ES-I3 (cell line): ENCODE measurements around the gene ITGA8.

ENCODE experiments used
- H3K36me3 ChIP-seq: 2 replicates; pipeline ENCODE4 v1.6.1; 2013; ENCODE audit warnings: mild to moderate bottlenecking, low read length, control low read depth, moderate library complexity; ENCODE audit not compliant: insufficient read depth
- H3K4me1 ChIP-seq: 2 replicates; pipeline ENCODE4 v1.6.1; 2013; ENCODE audit warnings: mild to moderate bottlenecking, control low read depth, low read length; ENCODE audit not compliant: insufficient read depth
- H3K9ac ChIP-seq: 2 replicates; pipeline ENCODE4 v1.6.1; 2013; ENCODE audit warnings: low read depth, mild to moderate bottlenecking, low read length, moderate library complexity
- H3K9me3 ChIP-seq: 2 replicates; pipeline ENCODE4 v1.6.1; 2013; ENCODE audit warnings: mild to moderate bottlenecking, low read length, moderate library complexity; ENCODE audit not compliant: control insufficient read depth, insufficient read depth

ITGA8 gene

GRCh38 chr10:15719049-15719898 is 448 bp downstream of the ITGA8 start:
- Histone ChIP-seq H3K36me3 (no peaks in the 10 kb centered on the region), H3K9me3 (no peaks in the 10 kb centered on the region), H3K4me1 (no peaks in the 10 kb centered on the region), H3K9ac (peak overlapping the region; percentile 60; the same call in 1 of the 2 replicates)

DNA sequence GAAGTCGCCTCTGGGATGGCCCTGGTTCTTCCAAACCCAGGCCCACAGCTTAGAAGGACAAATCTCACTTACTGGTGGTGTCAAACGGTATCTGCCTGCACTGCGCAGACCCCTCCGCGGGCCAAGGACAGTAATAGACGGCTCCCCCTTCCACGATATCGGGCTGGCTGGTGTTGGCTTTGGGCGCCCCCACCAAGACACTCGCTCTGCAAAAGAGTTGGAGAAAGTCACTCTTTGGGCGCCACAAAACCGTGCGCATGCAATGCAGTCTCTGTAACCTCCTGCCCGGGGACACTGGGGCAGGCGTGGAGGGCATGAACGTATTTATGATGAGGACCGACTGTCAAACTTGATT is 1.1 kb downstream of the ITGA8 start:
- Histone ChIP-seq H3K4me1 (no peaks in the 10 kb centered on the region), H3K9ac (peak overlapping the region; percentile 60; the same call in 1 of the 2 replicates), H3K9me3 (no peaks in the 10 kb centered on the region), H3K36me3 (no peaks in the 10 kb centered on the region)

DNA sequence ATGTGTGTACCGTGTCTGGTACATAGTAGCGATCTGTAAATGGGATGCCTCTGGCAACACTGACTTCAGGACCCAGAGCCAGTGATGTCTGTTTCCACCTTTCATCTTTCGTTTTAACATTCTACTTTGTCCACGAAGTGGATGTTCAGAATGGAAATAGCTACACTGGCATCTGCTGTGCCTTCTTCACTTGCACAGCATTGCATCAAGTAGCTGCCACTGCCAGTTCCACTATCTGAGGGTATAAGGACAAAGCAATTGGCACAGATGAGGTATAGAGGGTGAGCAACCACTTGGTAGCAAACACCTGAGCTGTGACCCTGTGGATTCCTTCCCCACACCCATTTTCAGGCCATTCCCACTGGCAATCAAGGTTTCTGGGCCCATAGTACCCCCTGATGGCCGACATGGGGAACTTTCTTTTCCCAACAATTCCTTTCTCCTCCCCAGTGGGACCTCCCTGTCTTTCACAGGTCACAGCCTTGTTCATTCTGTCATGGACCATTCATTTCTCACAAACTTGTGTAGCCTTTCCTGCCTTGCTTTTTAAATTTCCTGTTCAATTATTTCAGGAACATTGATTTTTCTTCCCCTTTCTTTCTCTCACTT is 4.0 kb downstream of the ITGA8 start:
- Histone ChIP-seq H3K9ac (no peak overlapping the region), H3K36me3 (no peaks in the 10 kb centered on the region), H3K4me1 (no peaks in the 10 kb centered on the region), H3K9me3 (no peaks in the 10 kb centered on the region)

DNA sequence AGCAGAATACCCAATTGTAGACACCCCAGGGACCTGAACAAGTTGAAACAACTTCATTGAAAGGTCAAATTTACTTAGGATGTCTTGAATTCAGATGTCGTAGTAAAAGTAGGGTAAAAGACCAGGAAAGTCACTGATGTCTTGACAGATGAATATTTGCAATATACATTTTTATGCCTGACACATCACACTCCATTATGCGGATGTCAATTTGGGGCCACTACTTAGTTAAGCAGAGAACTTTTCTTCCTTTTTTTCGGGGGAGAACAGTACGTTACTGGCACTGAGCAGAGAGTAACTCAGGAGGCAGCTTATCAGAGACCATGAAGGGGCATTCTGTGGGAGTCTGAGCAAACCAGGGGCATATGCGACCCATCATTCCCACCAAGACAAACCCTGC is 4.9 kb downstream of the ITGA8 start:
- no peaks in the 10 kb centered on the region for H3K4me1 ChIP-seq

GRCh38 chr10:15712883-15713282 is 6.8 kb downstream of the ITGA8 start:
- no peaks in the 10 kb centered on the region for H3K36me3 ChIP-seq
- H3K9ac ChIP-seq = no peak overlapping the region
- H3K4me1 ChIP-seq = no peaks in the 10 kb centered on the region
- no peaks in the 10 kb centered on the region for H3K9me3 ChIP-seq

More for the DNA sequence above, 4.9 kb downstream of the ITGA8 start:
- Histone ChIP-seq H3K9ac (no peak overlapping the region), H3K9me3 (no peaks in the 10 kb centered on the region), H3K36me3 (no peaks in the 10 kb centered on the region)

- H3K4me1 ChIP-seq = no peaks in the 10 kb centered on the region
- no peaks in the 10 kb centered on the region for H3K36me3 ChIP-seq
- no peaks in the 10 kb centered on the region for H3K9me3 ChIP-seq
- H3K9ac ChIP-seq = no peak overlapping the region
Measured at GRCh38 chr10:15710455-15710854, 9.3 kb downstream of the ITGA8 start.

DNA sequence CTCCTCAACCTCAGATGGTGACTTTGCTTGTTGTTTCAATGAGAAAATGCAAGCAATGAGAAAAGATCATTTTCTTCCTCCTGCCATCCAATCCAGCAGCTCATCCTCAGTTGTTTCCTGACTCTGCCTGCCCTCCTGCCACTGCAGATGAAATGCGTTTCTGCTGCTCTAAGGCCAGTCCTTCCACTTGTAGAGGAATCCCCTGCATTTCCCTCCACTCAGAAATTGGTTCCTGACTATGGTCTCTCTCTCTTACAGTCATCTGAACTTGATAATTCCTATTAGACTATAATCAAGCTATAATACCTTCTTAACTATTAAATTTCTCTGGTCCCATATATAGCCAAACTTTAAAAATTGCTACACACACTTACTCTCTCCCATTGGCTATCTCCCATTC is 14.4 kb downstream of the ITGA8 start:
- no peaks in the 10 kb centered on the region for H3K4me1 ChIP-seq
- H3K9me3 ChIP-seq = no peaks in the 10 kb centered on the region
- no peaks in the 10 kb centered on the region for H3K36me3 ChIP-seq
- no peak overlapping the region for H3K9ac ChIP-seq

GRCh38 chr10:15704581-15704968 is 15.1 kb downstream of the ITGA8 start:
- no peak overlapping the region for H3K9ac ChIP-seq
- no peaks in the 10 kb centered on the region for H3K36me3 ChIP-seq
- H3K9me3 ChIP-seq = no peaks in the 10 kb centered on the region
- H3K4me1 ChIP-seq = no peaks in the 10 kb centered on the region

GRCh38 chr10:15703944-15704580 is 15.7 kb downstream of the ITGA8 start:
- H3K4me1 ChIP-seq = no peaks in the 10 kb centered on the region
- no peaks in the 10 kb centered on the region for H3K9me3 ChIP-seq
- no peak overlapping the region for H3K9ac ChIP-seq
- H3K36me3 ChIP-seq = no peaks in the 10 kb centered on the region

- Histone ChIP-seq H3K9ac (no peak overlapping the region), H3K36me3 (no peaks in the 10 kb centered on the region), H3K4me1 (no peaks in the 10 kb centered on the region), H3K9me3 (no peaks in the 10 kb centered on the region)
Measured at GRCh38 chr10:15703151-15703880, 16.4 kb downstream of the ITGA8 start.

- Histone ChIP-seq H3K36me3 (no peaks in the 10 kb centered on the region), H3K9ac (no peak overlapping the region), H3K4me1 (no peaks in the 10 kb centered on the region), H3K9me3 (no peaks in the 10 kb centered on the region)
Measured at GRCh38 chr10:15700078-15700674, 19.5 kb downstream of the ITGA8 start.

DNA sequence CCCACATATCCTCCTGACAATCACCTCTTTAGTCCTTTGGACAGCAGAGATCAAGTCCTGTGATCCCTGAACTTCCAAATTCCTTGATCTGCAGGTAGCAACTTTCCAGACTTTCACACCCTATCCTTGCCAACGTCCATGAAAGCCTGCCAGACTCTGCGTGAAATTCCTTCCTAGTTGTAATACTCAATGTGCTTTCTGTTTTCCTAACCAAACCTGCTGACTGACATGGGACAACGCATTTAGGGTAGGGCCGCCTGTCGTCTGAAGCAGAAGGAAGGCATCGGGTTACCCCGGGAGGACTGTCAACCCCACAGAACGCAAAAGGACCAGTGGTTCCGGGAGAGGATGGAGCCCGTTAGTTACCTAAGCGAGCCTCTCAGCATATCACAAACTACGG is 23.9 kb downstream of the ITGA8 start:
- Histone ChIP-seq H3K4me1 (no peaks in the 10 kb centered on the region), H3K36me3 (no peaks in the 10 kb centered on the region), H3K9ac (no peak overlapping the region), H3K9me3 (no peaks in the 10 kb centered on the region)

- Histone ChIP-seq H3K36me3 (no peaks in the 10 kb centered on the region), H3K4me1 (no peaks in the 10 kb centered on the region), H3K9me3 (no peaks in the 10 kb centered on the region)
Measured at GRCh38 chr10:15690031-15690430, 29.7 kb downstream of the ITGA8 start.

DNA sequence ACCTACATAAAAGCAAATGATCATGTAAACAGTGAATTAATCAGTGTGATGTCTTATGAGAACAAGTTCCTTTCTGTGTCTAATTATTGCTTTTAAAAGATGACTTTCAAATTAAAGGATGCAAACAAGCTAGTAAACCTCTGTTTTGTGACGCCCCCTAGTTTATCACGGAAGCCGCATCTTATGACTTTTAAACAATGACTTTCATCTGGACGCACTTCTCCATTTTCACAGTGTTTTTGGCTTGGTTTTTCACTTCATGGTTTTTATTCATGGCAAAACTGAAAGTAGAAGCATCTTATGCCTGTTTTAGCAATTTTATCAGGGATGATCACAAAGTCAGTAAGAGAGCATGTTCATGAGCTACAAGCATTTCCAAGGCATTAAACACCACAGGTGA is 35.0 kb downstream of the ITGA8 start:
- Histone ChIP-seq H3K4me1 (no peaks in the 10 kb centered on the region), H3K36me3 (no peaks in the 10 kb centered on the region), H3K9ac (no peak overlapping the region; the same call in 1 of the 2 replicates), H3K9me3 (no peaks in the 10 kb centered on the region)

More at GRCh38 chr10:15690031-15690430, 29.7 kb downstream of the ITGA8 start:
- no peak overlapping the region for H3K9ac ChIP-seq
